Measurements from ENCODE around the gene RHCG.

The RHCG gene
- 0 reads per million in 2 experiments for total RNA-seq

- no peak for DNase-seq (ENCODE audit: low read depth)
Measured at GRCh38 chr15:89496155-89497098, at the start of gene RHCG. TSS of gene RHCG (minus strand) at chr15:89496583. CDS start at chr15:89496544, 39 bp downstream.

- no peak for DNase-seq (ENCODE audit: low read depth)
Measured at GRCh38 chr15:89543389-89543788, 47.0 kb upstream of the RHCG start.

GRCh38 chr15:89542369-89542768, 46.0 kb upstream of the RHCG start:
- no peak for DNase-seq (ENCODE audit: low read depth)

- no peak for DNase-seq (ENCODE audit: low read depth)
Measured at GRCh38 chr15:89539027-89539426, 42.6 kb upstream of the RHCG start.

- no peak for DNase-seq (ENCODE audit: low read depth)
Measured at GRCh38 chr15:89533861-89534544, 37.6 kb upstream of the RHCG start.

GRCh38 chr15:89531796-89532537, 35.6 kb upstream of the RHCG start:
- no peak for DNase-seq (ENCODE audit: low read depth)

- DNase-seq (ENCODE audit: low read depth), result no peak
Measured at GRCh38 chr15:89530976-89531375, 34.6 kb upstream of the RHCG start.

GRCh38 chr15:89528757-89529352, 32.5 kb upstream of the RHCG start:
- no peak for DNase-seq (ENCODE audit: low read depth)

- DNase-seq (ENCODE audit: low read depth), result no peak
Measured at GRCh38 chr15:89526601-89527441, 30.4 kb upstream of the RHCG start.

- no peak for DNase-seq (ENCODE audit: low read depth)
Measured at GRCh38 chr15:89526181-89526580, 29.8 kb upstream of the RHCG start.

- DNase-seq (ENCODE audit: low read depth), result no peak
Measured at GRCh38 chr15:89524184-89524583, 27.8 kb upstream of the RHCG start.

GRCh38 chr15:89523101-89523500, 26.7 kb upstream of the RHCG start:
- DNase-seq (ENCODE audit: low read depth), result no peak

- no peak for DNase-seq (ENCODE audit: low read depth)
Measured at GRCh38 chr15:89521605-89522004, 25.2 kb upstream of the RHCG start.

GRCh38 chr15:89515477-89515876, 19.1 kb upstream of the RHCG start:
- DNase-seq (ENCODE audit: low read depth), result no peak

- no peak for DNase-seq (ENCODE audit: low read depth)
Measured at GRCh38 chr15:89514596-89515406, 18.4 kb upstream of the RHCG start.

- no peak for DNase-seq (ENCODE audit: low read depth)
Measured at GRCh38 chr15:89514186-89514585, 17.8 kb upstream of the RHCG start.

GRCh38 chr15:89513284-89513683, 16.9 kb upstream of the RHCG start:
- DNase-seq (ENCODE audit: low read depth), result no peak

- no peak for DNase-seq (ENCODE audit: low read depth)
Measured at GRCh38 chr15:89512631-89513030, 16.2 kb upstream of the RHCG start.

- no peak for DNase-seq (ENCODE audit: low read depth)
Measured at GRCh38 chr15:89506026-89506686, 9.8 kb upstream of the RHCG start.

GRCh38 chr15:89504166-89504565, 7.8 kb upstream of the RHCG start:
- no peak for DNase-seq (ENCODE audit: low read depth)
